Hematopoietic multipotent progenitor cell treated with erythropoietin and hydrocortisone succinate and interleukin-3 and kit ligand, for 4 days (in vitro differentiated cells): ENCODE measurements around the gene TMEM50B.
"Not testable (repeated sequence)": the region's sequence is repeated elsewhere in the genome, so short reads cannot be mapped to it uniquely, and the experiment has no call there.

ENCODE experiments used
- DNase-seq: peaks from one replicate; pipeline ENCODE4 v3.0.0-alpha.2; 2015

Gene TMEM50B

DNA sequence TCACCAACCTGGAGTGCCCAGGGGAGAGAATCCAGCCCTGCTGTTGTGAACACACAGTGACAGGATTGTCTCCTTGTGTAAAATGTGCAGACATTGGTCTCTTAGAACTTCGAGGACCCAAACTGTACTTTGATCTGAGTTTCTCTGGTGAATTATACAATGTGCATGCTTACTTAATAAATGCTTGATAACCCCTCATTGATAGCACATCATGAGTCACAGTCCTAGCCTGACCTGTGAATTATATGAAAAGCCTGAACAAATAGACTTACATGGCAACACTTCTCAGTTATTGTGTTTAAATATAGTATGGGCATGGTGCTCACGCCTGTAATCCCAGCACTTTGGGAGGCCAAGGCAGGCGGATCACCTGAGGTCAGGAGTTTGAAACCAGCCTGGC, 53.9 kb downstream of the TMEM50B start:
- no peak for DNase-seq

DNA sequence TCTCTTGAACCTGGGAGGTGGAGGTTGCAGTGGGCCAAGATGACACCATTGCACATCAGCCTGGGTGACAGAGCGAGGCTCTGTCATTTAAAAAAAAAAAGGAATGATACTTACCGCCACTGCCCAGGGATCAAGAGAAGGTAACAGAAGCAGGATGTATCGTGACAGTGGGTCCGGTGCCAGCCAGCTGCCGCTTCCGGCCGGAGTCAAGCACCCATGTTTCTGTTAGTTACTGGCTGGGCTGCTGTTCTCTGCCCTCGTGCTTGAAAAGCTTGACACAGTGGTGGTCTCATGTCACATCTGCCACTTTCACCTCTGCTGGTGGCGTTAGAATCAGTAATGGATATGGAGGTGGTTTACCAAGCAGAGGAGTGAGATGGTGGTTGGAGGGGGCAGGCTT, 55.6 kb downstream of the TMEM50B start:
- DNase-seq: no peak

DNA sequence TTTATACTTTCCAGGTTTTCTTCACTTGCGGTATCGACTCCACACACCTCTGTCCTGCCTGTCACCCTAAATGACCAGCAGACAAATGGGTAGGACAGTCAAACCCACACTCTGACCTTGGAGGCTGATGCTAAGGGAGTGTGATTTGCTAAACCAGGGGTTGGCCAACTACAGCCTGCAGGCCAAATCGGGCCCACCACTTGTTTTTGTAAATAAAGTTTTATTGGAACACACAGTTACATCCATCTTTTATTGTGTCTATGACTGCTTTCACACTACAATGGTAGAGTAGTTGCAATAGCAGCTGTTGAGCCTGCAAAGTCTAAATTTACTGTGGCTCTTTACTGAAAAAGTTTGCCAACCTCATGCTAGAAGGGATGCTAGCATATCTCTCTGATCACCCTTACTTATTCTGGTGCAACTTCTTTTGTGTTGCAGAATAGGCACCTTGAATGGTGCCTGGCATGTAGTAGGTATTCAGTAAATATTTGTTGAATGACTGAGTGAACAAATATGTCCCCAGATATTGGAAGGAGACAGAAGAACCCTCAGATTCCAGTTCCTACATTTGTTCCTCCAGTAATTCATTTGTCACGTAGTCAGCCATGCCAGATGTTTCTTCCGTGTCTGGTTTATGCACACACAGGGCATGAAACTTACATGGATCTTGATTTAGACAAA, 57.9 kb downstream of the TMEM50B start:
- no peak for DNase-seq

DNA sequence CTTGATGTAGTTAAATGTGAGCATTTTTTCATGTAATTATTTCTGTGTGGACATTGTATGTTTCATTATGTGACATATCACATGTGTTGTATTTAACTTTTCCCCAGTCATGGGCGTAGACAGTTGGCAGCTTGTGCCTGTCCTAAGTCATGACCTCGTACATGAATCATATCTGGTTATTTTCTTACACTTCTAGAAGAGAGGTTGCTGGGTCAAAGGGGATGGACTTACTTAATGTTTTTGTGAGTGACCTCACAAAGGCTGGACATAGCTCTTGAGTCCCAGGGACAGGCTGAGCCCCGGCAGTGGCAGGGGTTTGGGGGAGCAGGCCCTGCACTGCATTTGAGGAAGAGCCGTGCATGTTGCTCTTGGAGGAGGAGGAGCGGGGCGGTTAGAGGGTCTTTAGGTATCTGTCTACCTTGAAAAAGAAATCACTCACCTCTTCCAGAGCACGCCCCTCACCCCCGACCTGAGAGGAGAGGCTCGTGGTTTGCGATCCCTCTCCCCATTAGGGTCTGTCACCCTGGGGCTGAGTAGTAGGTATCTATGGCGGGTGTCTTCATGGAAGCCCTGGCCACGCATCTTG, 60.1 kb downstream of the TMEM50B start:
- no peak for DNase-seq

DNA sequence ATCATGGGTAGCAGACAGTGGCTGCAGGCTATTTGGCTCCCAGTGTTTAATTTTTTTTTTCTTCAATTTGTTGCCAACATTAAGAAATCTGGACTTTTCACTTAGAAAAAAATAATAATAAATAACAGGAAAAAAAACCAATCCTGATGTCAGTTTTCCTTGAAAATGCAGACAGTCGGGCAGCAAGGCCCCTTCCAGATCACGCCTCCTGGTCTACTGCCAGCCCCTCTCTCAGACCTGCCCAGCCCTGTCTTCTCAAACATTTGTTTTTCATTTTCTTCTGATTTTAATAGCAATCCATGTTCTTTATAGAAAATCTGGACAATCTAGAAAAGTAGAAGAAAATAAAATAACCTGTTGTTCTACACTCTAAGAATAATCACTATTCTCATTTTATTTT, 61.1 kb downstream of the TMEM50B start:
- no peak for DNase-seq

DNA sequence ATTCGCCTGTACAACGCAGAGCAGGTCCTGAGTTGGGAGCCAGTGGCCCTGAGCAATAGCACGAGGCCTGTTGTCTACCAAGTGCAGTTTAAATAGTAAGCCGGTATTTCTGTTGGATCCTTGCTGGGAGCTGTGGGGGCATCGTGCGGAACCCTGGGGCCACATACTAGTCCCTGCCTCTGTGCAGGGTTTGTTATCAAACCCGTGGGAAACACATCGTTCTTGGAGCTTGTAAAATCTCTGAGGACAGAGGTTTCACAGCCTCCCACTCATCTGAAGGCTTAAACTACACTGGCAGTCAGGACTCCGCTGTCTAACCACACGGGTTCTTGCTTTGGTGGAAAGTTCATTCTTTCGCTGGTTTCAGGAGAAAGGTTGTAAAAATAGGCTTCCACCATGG, 64.8 kb downstream of the TMEM50B start:
- DNase-seq: no peak

DNA sequence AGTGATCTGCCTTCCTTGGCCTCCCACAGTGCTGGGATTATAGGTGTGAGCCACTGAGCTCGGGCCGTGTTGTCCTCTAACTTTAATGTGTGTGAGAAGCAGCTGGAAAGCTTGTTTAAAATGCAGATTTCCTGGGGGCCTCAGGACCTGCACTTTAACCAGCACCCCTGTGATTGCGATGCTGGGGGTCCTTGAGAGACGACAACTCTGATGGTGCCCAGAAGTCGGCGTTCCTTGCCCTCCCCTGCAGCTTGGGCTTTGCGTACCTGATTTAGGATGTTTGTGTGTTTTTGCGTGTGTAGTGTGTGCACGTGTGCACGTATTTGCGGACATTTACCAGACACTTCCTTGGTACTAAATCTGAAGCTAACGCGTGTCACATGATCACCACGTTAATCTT, 65.7 kb downstream of the TMEM50B start:
- DNase-seq: no peak

DNA sequence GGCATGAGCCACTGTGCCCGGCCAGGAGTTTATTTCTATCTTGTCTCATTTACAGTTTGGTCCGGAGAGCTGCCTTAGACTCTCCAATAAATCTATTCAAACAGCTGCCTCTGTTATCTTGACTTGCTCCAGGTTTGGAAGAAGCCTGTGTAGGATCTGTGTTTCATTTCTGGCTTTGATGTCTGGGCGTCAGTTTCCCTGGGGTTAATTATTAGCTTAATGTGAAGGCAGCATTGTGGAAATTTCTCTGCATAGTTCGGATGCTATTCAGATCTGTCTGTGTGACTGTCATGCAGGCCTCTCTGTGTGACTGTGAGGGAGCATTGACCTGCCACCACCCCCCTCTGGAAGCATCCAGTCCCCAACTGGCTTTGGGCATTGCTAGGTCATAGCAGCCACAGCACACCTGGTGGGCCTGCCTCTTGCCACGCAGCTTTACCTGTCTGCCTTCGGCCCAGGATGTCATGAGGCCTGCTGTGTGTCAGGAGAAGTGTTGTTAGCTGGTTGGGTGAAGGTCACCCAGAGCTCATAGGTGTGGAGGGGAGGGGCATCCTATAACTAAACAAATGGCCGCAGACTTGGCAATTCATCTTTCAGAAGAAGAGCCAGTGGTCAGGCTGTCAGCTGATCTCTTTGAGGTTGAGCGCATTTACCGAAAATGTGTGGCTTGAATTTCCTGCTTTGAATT, 66.8 kb downstream of the TMEM50B start:
- peak; percentile 34 for DNase-seq

DNA sequence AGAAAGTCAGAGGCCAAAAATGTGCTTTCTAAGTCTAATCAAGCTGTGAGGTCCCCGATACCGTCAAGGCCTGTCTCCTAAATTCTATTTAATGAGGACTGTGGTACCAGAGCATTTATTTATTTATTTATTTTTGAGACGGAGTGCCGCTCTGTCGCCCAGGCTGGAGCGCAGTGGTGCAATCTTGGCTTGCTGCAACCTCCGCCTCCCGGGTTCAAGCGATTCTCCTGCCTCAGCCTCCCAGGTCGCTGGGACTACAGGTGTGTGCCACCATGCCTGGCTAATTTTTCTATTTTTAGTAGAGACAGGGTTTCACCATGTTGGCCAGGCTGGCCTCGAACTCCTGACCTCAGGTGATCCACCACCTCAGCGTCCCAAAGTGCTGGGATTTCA, 67.3 kb downstream of the TMEM50B start:
- not testable (repeated sequence) for DNase-seq

DNA sequence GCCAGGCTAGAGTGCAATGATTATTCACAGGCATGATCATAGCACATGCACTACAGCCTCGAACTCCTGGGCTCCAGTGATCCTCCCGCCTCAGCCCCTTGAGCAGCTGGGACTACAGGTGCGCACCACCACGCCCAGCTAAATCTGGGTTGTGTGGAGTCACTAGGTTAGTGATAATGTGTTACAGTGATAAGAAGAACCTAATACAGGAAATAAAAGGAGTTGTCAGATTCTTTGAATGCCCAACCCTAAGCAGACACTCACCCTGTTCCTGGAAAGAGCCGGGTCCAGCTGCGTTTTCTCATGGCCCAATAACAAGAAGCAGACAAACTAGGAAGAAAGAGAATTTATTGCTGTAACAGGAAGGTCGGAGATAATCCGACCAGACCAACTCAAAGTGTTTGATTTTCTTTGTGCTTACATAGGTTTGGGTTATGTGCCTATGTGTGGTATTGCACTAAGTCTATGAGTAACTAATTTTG, 67.8 kb downstream of the TMEM50B start:
- DNase-seq: no peak

DNA sequence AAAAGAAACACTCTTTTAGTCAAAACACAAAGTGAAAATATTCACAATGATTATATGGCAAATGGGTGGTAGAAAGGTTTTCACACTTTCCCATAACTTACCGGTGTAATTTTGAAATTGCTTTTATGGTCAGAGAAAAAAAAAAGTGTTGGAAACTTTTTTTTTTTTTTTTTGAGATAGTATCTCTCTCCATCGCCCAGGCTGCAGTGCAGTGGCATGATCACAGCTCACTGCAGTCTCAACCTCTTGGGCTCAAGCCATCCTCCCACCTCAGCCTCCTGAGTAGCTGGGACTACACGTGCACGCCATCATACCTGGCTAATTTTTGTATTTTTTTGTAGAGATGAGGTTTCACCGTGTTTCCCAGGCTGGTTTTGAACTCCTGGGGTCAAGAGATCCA, 73.3 kb downstream of the TMEM50B start:
- peak; percentile 48 for DNase-seq

DNA sequence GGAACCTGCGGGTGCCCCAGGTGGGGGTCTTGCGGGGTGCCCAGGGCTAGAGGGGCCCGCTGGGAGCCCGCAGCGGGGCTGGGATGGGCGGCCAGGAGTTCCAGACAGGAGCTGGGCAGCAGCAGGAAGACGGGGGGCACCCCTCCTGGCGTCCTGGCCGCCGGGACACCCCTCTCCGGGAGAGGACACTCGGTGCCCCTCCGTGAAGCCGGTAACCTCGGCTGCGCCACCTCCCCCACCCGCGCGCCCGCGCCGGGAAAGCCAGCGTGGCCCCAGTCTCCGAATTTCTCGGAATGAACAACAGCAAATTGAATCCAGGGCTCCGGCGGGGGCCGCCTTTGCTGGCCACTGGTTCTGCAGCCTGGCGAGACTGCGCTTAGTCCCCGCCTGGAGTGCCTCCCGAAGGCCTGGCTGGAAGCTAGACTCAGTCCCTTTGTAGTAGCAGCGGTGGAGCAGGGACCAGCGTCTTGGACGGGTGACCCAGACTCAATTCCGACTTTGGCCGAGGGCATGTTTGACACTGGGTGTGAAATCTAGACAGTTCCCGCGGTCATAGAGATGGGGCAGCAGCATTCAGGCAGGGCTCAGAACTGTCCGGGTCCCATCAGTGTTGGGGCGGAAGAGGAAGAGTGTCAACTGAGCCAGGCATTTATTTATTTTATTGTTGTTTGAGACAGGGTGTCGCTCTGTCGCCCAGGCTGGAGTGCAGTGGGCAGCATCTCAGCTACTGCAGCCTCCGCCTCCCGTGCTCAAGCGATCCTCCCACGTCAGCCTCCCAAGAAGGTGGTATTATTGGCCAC, 75.8 kb downstream of the TMEM50B start:
- DNase-seq: peak; percentile 71

DNA sequence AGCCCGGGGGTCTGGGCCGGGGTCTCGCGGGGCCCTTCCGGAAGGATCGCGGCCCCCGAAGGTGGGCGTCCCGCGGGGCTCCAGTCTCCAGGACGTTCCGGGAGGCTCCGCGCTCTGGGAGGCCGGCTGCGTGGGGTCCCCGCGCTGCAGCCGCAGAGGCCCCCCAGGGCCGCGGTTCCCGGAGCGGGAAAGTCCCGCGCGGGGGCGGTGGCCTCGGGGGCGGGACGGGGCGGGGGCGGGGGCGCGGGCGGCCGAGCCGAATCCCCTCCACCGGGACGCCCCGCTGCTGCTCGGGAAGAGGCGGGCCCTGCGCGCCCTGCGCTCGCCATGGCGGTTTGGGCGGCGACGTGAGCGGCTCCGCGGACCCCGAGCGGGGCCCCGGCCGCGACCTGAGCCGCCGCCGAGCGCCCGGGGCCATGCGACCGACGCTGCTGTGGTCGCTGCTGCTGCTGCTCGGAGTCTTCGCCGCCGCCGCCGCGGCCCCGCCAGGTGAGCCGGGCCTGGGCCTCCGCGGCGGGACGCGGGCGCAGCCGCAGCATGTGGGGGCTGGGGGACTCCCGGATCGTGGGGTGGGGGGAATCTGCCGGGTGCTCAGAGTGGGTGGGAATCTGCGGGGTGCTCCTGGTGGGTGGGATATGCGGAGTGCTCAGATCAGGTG, 76.5 kb downstream of the TMEM50B start, which contains the start of gene IFNGR2:
Gene IFNGR2, plus strand, starts transcription at position 286 of the 658 bp plus-strand sequence. Its CDS starts 131 bp downstream, at position 417.
- peak; percentile 67 for DNase-seq

DNA sequence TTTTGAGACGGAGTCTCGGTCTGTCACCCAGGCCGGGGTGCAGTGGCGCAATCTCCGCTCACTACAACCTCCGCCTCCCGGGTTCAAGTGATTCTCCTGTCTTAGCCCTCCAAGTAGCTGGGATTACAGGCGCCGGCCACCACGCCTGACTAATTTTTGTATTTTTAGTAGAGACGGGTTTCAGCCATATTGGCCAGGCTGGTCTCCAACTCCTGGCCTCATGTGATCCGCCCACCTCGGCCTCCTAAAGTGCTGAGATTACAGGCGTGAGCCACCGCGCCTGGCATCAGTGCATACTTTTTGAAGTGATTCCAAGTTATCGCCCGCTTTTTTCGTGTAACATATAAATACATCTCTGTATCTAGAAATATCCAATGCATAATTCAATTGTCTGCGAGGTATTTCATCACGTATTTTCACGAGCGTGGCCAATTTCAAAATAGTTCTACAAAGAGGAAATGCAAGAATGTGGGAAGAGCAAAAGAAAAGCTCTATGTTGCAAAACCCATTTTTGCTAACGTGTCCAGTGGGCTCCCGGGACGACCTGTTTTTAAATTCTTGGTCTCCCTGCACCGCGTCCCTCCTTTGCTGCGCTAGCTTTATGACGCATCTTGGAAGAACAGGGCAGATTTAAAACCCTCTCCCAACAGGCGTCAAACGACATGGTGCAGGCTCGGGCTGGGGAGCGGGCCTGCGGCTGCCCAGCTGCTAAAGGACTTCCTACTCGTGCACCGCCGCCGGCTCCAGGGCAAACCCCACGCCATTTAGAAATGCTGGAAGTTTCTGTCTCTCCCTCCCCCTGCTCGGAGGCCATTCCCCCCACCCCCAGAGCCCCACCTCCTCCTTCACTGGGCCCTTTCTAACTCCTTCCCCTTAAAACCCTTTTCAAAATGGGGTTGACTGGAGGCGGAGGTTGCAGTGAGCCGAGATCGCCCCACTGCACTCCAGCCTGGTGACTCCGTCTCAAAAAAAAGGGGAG, 77.5 kb downstream of the TMEM50B start:
- peak; percentile 82 for DNase-seq

DNA sequence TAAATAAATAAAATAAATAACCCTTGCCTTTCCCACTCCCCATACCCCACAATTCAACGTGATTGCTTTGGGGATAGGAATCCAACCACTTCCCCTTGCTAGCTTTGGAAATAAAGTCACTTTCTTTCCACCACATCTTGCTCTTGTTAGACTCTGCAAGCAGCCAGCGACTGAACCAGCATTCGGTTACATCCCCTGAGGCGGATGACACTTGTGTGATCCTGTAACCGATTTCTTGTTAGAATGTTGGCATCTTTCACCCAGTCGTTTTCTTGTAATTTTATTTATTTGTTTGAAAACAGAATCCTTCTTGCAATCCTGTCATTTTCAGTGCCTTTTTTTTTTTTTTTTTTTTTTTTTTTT, 78.2 kb downstream of the TMEM50B start:
- peak; percentile 60 for DNase-seq
